Astrocyte of the hippocampus (primary cell): ENCODE measurements around the gene ARMC2.
"Not testable (repeated sequence)": the region's sequence is repeated elsewhere in the genome, so short reads cannot be mapped to it uniquely, and the experiment has no call there.

Experiments used
- DNase-seq: peaks from one replicate; pipeline ENCODE4 v3.0.0; 2011; ENCODE audit warnings: low read depth, low spot score

ARMC2 gene

GRCh38 chr6:108872141-108872557 is 23.9 kb downstream of the ARMC2 start:
- no peak for DNase-seq

- no peak for DNase-seq
Observed at GRCh38 chr6:108872575-108872974, 24.4 kb downstream of the ARMC2 start.

DNA sequence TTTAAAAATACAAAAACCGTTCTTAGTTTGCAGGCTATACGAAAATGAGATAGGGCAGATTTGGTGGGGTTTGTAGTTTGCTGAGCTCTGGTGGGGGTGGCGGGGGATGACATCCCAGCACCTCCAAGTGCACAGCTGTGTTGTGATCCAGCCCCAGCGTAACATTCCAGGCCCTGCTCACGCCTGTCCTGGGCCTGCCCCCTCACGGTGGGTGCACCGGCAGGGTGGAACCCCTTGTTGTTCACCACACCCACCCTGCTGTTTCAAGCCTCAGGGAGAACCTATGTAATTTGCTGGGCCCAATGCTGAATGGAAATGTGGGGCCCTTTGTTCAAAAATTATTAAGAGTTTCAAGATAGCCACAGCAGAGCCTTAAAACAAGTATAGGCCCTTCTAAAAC is 25.0 kb downstream of the ARMC2 start:
- no peak for DNase-seq

- no peak for DNase-seq
Observed at GRCh38 chr6:108873971-108874370, 25.7 kb downstream of the ARMC2 start.

- DNase-seq, result peak; percentile 4
Observed at GRCh38 chr6:108874470-108875160, 26.4 kb downstream of the ARMC2 start.

- no peak for DNase-seq
Observed at GRCh38 chr6:108875161-108875555, 26.9 kb downstream of the ARMC2 start.

GRCh38 chr6:108877046-108877751 is 29.0 kb downstream of the ARMC2 start:
- DNase-seq, result peak; percentile 50

DNA sequence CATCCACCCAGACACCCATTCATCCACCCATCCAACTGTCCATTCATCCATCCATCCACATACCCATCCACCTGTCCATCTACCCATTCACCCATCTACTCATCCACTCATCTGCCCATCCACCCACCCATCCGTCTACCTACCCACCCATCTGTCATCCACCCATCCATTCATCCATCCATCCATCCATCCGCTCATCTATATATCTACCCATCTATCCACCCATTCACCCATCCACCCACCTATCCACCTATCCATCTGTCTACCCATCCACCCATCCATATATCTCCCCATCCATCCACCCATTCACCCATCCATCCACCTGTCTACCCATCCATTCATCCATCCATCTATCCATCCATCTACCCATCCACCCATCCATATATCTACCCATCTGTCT is 30.7 kb downstream of the ARMC2 start:
- no peak for DNase-seq

DNA sequence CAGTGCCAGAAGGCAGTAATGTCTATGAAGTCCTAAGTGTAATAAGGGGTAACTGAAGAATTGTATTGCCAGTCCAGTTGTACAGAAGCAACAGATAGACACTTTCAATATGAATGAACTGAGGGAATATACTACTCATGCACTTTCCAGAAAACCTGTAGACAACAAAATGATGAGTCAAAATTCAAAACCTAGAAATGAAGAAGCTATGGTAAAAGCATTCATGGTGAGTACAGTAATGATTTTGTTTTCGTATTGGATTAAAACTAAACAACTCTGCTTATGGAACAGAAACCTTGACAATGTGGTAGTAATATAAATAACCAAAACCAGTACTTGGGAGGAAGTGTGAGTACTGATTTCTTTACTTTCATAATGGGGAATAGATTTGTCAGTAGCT is 35.0 kb downstream of the ARMC2 start:
- DNase-seq, result no peak

DNA sequence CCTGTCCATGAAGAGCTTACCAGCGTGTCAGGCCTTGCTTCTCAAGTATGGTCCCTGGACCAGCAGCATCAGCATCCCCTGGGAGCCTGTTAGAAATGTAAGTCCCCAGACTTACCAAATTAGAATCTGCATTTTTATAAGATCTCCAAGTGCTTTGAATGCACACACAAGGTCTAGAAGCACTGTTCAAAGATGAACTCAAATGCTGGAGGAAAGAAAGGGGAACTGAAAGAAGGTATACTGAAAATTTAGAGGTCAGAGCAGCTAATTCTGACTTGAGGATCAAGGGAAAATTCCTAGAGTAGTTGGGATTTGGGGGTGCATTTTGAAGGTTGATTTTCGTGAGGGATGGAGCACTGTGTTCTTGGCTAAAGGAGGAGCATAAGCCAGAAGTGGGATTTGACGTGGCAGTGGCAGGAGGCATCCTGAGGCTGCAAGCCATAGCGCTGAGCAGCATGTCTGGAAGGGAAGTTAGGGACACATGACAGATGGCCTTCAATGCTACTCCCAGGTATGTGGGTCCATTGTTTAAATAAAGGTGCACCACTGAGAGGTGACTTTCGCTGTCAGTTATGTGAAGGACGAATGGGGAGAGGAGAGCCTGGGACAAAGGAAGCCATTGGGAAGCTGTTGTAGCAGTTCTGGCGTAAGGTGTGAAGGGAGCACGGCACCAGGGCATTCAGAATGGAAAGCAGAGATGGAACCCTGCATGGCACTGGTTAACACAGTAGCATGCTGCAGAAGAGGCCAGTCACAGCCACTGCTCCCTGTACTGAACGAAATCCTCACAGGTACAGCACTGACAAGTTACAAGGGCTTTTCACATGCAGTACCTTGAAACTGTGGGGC is 36.2 kb downstream of the ARMC2 start:
- DNase-seq, result no peak

DNA sequence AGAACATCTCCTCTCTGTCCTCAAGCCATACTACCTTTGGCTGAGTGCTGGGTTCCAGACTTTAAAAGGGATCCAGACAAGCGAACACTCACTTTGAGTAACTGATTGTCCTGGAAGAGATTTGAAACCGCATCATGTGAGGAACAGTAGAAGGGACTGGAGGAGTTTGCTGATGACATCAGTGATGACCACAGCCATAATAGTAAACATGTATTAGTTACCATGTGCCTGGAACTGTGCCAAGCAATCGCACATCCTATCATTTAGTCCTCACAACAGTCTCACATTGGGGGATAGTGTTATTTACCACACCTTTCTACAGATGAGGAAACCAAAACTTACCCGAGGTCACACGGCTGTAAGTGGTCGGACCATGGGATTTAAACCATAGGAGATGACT is 39.8 kb downstream of the ARMC2 start:
- DNase-seq, result no peak

- no peak for DNase-seq
Observed at GRCh38 chr6:108888745-108889144, 40.5 kb downstream of the ARMC2 start.

- not testable (repeated sequence) for DNase-seq
Observed at GRCh38 chr6:108890898-108891297, 42.7 kb downstream of the ARMC2 start.

- no peak for DNase-seq
Observed at GRCh38 chr6:108895571-108895970, 47.3 kb downstream of the ARMC2 start.

DNA sequence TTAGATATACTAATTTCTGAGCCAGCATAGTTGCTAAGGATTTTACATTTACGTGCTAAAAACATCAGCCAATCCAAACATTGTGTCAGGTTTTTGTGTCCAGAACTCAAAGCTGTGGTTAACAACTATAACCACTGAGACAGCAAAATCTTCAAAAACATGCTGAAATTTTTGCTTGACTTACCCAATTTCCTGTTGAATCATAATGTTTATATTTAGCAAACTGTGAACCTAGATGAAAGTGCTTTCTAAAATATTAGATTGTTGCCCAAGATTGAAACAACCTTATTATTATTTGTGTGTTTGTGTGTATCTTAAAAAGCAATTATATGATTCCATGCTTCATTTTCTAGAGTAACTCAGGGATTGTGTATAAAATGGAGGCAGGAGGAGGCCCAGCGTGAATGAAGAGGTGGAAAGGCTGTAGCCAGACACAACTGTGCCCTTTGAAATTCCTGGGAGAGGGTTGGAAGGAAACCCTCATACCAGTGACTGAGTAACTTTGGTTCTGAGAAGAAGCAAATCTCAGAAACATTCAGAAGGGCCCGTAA is 48.0 kb downstream of the ARMC2 start:
- DNase-seq, result peak; percentile 84

DNA sequence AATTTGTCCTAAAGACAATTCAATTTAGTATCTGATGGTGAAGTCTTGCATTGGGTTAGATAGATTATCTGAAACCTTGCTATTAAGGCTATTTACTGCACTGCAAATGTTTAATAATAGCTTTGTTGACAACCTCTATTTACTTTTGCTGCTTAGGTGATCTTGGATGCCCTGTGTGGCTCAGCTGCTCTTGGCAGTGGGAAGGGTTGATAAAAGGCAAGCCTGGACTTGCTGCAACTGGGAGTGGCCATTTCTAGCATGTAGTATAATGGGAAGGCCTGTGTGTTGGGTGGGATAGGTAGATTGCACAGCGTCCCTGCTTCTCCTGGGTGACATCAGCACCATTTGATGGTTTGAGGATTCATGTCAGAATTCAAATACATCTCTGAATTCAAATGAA is 49.1 kb downstream of the ARMC2 start:
- DNase-seq, result peak; percentile 73

GRCh38 chr6:108902382-108902792 is 54.2 kb downstream of the ARMC2 start:
- DNase-seq, result no peak

- DNase-seq, result no peak
Observed at GRCh38 chr6:108903796-108904195, 55.6 kb downstream of the ARMC2 start.

DNA sequence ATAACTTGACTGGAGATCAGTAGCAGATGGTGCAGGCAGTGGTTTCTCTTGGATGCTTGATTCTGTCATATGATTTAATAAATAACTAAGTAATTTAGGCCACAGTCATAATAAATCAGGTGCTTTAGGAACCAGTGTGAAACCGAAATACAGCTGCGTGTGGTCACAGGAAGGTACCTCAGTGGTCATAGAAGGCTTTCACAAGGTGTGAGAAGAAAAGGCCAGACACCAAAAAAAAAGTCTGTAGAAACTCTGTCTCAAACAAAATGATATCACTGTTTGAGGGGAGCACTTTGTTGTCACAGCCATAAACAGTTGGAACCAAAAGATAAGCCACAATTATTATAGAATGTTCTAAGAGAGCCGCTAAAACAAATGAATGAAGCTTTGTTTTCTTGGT is 56.5 kb downstream of the ARMC2 start:
- DNase-seq, result no peak

DNA sequence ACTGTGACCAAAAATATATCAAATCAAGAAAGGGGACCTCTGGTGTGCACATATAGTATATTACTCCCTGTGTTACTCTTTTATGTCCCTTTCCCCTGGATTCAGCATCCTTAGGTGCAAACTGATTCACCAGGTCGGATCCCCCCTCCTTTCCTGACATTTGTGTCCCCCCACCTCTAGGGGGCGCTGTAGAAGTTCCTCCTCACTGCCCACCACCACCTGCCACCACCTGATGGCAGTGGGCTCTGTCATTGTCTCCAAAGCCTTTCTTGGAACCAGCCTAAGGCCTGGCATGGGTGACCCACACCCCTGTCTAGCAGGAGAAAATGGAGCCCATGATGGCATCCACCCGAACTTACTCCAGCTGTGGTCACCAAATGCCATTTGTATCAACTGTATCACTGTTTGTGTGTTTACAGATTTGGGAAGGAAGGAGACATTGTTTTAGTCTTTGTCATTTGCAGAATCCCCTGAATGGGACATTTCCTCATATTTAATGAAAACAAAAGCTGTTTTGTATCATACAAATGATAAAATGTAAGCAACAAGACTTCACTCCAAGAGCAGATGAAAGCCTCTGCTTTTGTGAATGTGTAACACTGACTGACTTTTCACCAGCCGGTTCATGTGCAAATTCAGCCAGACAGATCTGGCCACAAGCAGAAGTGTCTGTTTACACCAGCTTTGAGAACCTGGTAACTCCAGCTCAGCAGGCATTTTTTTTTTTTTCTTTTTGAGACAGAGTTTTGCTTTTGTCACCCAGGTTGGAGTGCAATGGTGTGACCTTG is 66.2 kb downstream of the ARMC2 start:
- no peak for DNase-seq

- DNase-seq, result no peak
Observed at GRCh38 chr6:108915258-108915657, 67.0 kb downstream of the ARMC2 start.
